GM23338 (cell line): ENCODE results near the gene MAP3K13. TPM values are rescaled to one million over a fixed set of nuclear protein-coding genes. Genes with fewer than 3 reads are reported as not detected.

Source experiments
- ATAC-seq: fragments of 200-7000 bp; cut with Tn5 transposase; 3 replicates; pipeline ENCODE4 v1.9.1; 2020
- DNase-seq: peaks from one replicate; pipeline ENCODE4 v3.0.0-alpha.2; 2015; ENCODE audit warnings: low spot score
- H2AFZ ChIP-seq: fragments of 200-600 bp; sonication (generic); 2 replicates; pipeline ENCODE4 v1.8.0; 2016; ENCODE audit warnings: antibody characterized with exemption, mild to moderate bottlenecking, moderate library complexity
- H3F3A ChIP-seq: fragments of 200-600 bp; sonication (generic); replicated peaks from 2 replicates; pipeline ENCODE4 v1.8.0; 2017; ENCODE audit warnings: antibody characterized with exemption, mixed run types, low read depth
- H3K27ac ChIP-seq: fragments of 200-600 bp; sonication (generic); 2 replicates; pipeline ENCODE4 v1.6.1; 2016; ENCODE audit warnings: low read depth
- H3K27me3 ChIP-seq: fragments of 200-600 bp; sonication (generic); 2 replicates; pipeline ENCODE4 v1.8.0; 2016; ENCODE audit warnings: mild to moderate bottlenecking, mixed run types, moderate library complexity; ENCODE audit not compliant: insufficient read depth
- H3K36me3 ChIP-seq: fragments of 200-600 bp; sonication (generic); 2 replicates; pipeline ENCODE4 v1.8.0; 2016; ENCODE audit warnings: mild to moderate bottlenecking; ENCODE audit not compliant: insufficient read depth
- H3K4me1 ChIP-seq: fragments of 200-600 bp; sonication (generic); 2 replicates; pipeline ENCODE4 v1.8.0; 2016; ENCODE audit warnings: mild to moderate bottlenecking, moderate library complexity; ENCODE audit not compliant: insufficient read depth
- H3K4me2 ChIP-seq: fragments of 200-600 bp; sonication (generic); 2 replicates; pipeline ENCODE4 v1.7.1; 2017; ENCODE audit warnings: mixed run types
- H3K4me3 ChIP-seq: fragments of 200-600 bp; sonication (generic); 2 replicates; pipeline ENCODE4 v1.6.1; 2016; ENCODE audit warnings: mixed run types
- H3K79me2 ChIP-seq: fragments of 200-600 bp; sonication (generic); replicated peaks from 2 replicates; pipeline ENCODE4 v1.8.0; 2017; ENCODE audit warnings: mild to moderate bottlenecking; ENCODE audit not compliant: insufficient read depth
- H3K9me2 ChIP-seq: fragments of 200-600 bp; sonication (generic); 2 replicates; pipeline ENCODE4 v1.8.0; 2017; ENCODE audit not compliant: insufficient read depth
- H4K20me1 ChIP-seq: fragments of 200-600 bp; sonication (generic); replicated peaks from 2 replicates; pipeline ENCODE4 v1.8.0; 2017; ENCODE audit warnings: mild to moderate bottlenecking; ENCODE audit not compliant: insufficient read depth
- H3K27ac Mint-ChIP-seq: 2 replicates; pipeline ENCODE4 v1.8.0; 2020; ENCODE audit warnings: inconsistent platforms, mild to moderate bottlenecking, moderate library complexity, mixed read lengths
- H3K27me3 Mint-ChIP-seq: 3 replicates; pipeline ENCODE4 v1.8.0; 2022; ENCODE audit warnings: low read depth, mild to moderate bottlenecking, moderate library complexity, mixed read lengths, inconsistent platforms; ENCODE audit not compliant: insufficient read depth, poor library complexity
- H3K36me3 Mint-ChIP-seq: 3 replicates; pipeline ENCODE4 v1.8.0; 2021; ENCODE audit warnings: low read depth, mild to moderate bottlenecking, inconsistent platforms, moderate library complexity, mixed read lengths
- H3K4me1 Mint-ChIP-seq: 3 replicates; pipeline ENCODE4 v1.8.0; 2020; ENCODE audit warnings: mild to moderate bottlenecking, inconsistent platforms, mixed read lengths
- H3K4me3 Mint-ChIP-seq: 3 replicates; pipeline ENCODE4 v1.8.0; 2021; ENCODE audit warnings: moderate library complexity, mild to moderate bottlenecking, inconsistent platforms, mixed read lengths
- H3K9me3 Mint-ChIP-seq: 3 replicates; pipeline ENCODE4 v1.8.0; 2020; ENCODE audit warnings: moderate library complexity, mild to moderate bottlenecking, inconsistent platforms, mixed read lengths
- CREB1 ChIP-seq: fragments of 250-450 bp; sonication (Bioruptor Pico); IDR thresholded peaks from 2 replicates; pipeline ENCODE4 v1.5.0; 2020; ENCODE audit warnings: low read depth, mild to moderate bottlenecking, moderate library complexity
- CTCF ChIP-seq, 2 experiments: fragments of 200-600 bp in 1 of 2; sonication (generic) in 1 of 2; conservative IDR thresholded peaks; 2 replicates each; pipeline versions ENCODE4 v1.5.1 to v1.6.1; 2016 to 2017; ENCODE audit warnings: antibody characterized with exemption in 2 of 2, low read depth in 2 of 2, mild to moderate bottlenecking in 2 of 2, moderate library complexity in 1 of 2
- ETS1 ChIP-seq: IDR thresholded peaks from 2 replicates; pipeline ENCODE4 v1.6.1; 2016; ENCODE audit warnings: antibody characterized with exemption
- EZH2 ChIP-seq: fragments of 200-600 bp; sonication (generic); IDR thresholded peaks from one replicate; pipeline ENCODE4 v1.8.0; 2017; ENCODE audit warnings: antibody characterized with exemption, mild to moderate bottlenecking, low read depth; ENCODE audit not compliant: unreplicated experiment
- EZH2phosphoT487 ChIP-seq: fragments of 200-600 bp; sonication (generic); IDR thresholded peaks from one replicate; pipeline ENCODE4 v1.8.1; 2018; ENCODE audit warnings: antibody characterized with exemption; ENCODE audit not compliant: unreplicated experiment
- JUNB ChIP-seq: IDR thresholded peaks from one replicate; pipeline ENCODE4 v1.6.1; 2016; ENCODE audit warnings: antibody characterized with exemption; ENCODE audit not compliant: unreplicated experiment
- NANOG ChIP-seq: IDR thresholded peaks from 2 replicates; pipeline ENCODE4 v1.6.1; 2016; ENCODE audit warnings: antibody characterized with exemption, borderline replicate concordance
- POLR2AphosphoS5 ChIP-seq: IDR thresholded peaks from 2 replicates; pipeline ENCODE4 v1.6.1; 2016; ENCODE audit warnings: antibody characterized with exemption, low read depth
- REST ChIP-seq: IDR thresholded peaks from one replicate; pipeline ENCODE4 v1.6.1; 2018; ENCODE audit warnings: antibody characterized with exemption; ENCODE audit not compliant: unreplicated experiment
- STAT1 ChIP-seq: IDR thresholded peaks from one replicate; pipeline ENCODE4 v1.6.1; 2016; ENCODE audit warnings: antibody characterized with exemption; ENCODE audit not compliant: unreplicated experiment
- ZNF114 ChIP-seq: fragments of 250-450 bp; sonication (Bioruptor Pico); IDR thresholded peaks from 2 replicates; pipeline ENCODE4 v1.5.0; 2020; ENCODE audit warnings: mild to moderate bottlenecking, moderate library complexity
- ZNF331 ChIP-seq: fragments of 250-450 bp; sonication (Bioruptor Pico); IDR thresholded peaks from 2 replicates; pipeline ENCODE4 v1.5.0; 2020; ENCODE audit warnings: low read depth, mild to moderate bottlenecking, moderate library complexity
- ZNF462 ChIP-seq: fragments of 250-450 bp; sonication (Bioruptor Pico); IDR thresholded peaks from 2 replicates; pipeline ENCODE4 v1.5.0; 2020; ENCODE audit warnings: mild to moderate bottlenecking, moderate library complexity
- polyA plus RNA-seq: library from polyadenylated mRNA; unstranded; fragments of >200 nt; fragmentation: Nextera tagmentation; extraction: Ambion mirVana; gene quantifications from 2 replicates; pipeline ENCODE4 v1.2.1, GENCODE V29; 2016
- total RNA-seq: library from RNA; depleted of rRNA; stranded (reverse); fragments of >200 nt; shearing (Covaris generic); gene quantifications from 2 replicates; pipeline ENCODE4 v1.2.3, GENCODE V29; 2014

Gene MAP3K13
- total and polyA plus RNA-seq, 2 experiments from 2014 or later: 10.7 to 129 TPM

GRCh38 chr3:185340751-185341150 is 22.2 kb upstream of the MAP3K13 start:
- Histone ChIP-seq H3K27me3 (no peaks in the 10 kb centered on the region), H2AFZ (no peak overlapping the region), H3K9me2 (no peaks in the 10 kb centered on the region), H4K20me1 (no peaks in the 10 kb centered on the region; the same call in 1 of the 2 replicates), H3K36me3 (no peaks in the 10 kb centered on the region), H3F3A (no peaks in the 10 kb centered on the region), H3K4me2 (no peak overlapping the region), H3K27ac (no peak overlapping the region), H3K4me3 (no peak overlapping the region), H3K4me1 (no peaks in the 10 kb centered on the region), H3K79me2 (no peaks in the 10 kb centered on the region)
- ATAC-seq (no peak), DNase-seq (no peak)
- Mint-ChIP-seq H3K27me3 (no peaks in the 10 kb centered on the region), H3K36me3 (0 out of 3 replicates have a peak, but pooled peaks cover 3% of the 10 kb centered on the region), H3K4me1 (no peaks in the 10 kb centered on the region), H3K4me3 (no peak overlapping the region), H3K27ac (no peak overlapping the region), H3K9me3 (peaks cover 4% of the 10 kb centered on the region; the same call in 1 of the 3 replicates)
- no peak for TF ChIP-seq EZH2
- TF ChIP-seq REST: no peak
- TF ChIP-seq EZH2phosphoT487: no peak
- no peak for TF ChIP-seq POLR2AphosphoS5
- no peak for TF ChIP-seq STAT1
- TF ChIP-seq JUNB: no peak
- TF ChIP-seq ZNF462 (CRISPR knock-in tag): no peak
- TF ChIP-seq CREB1 (CRISPR knock-in tag): no peak
- no peak for TF ChIP-seq ZNF331 (CRISPR knock-in tag)
- TF ChIP-seq CTCF (conservative IDR thresholded peaks at IDR 0.05; ENCODE audit: low read depth in 2 of 2): no peak
- no peak for TF ChIP-seq NANOG
- no peak for TF ChIP-seq ETS1
- TF ChIP-seq ZNF114 (CRISPR knock-in tag): no peak
